Mucosa of rectum (tissue), 2 donors: ENCODE measurements around the gene RARB.

Experiments used
- H3K27ac ChIP-seq, 2 donors: one replicate each; pipeline ENCODE4 v1.7.0; 2013; ENCODE audit warnings: inconsistent platforms in 2 of 2, low read depth in 2 of 2, low read length in 2 of 2
- H3K27me3 ChIP-seq, 2 donors: one replicate each; pipeline ENCODE4 v1.7.0; 2013; ENCODE audit warnings: low read length in 2 of 2; ENCODE audit not compliant: control insufficient read depth in 2 of 2, insufficient read depth in 2 of 2
- H3K36me3 ChIP-seq, 2 donors: one replicate each; pipeline ENCODE4 v1.7.0; 2013; ENCODE audit warnings: low read length in 2 of 2; ENCODE audit not compliant: control insufficient read depth in 2 of 2, insufficient read depth in 2 of 2
- H3K4me1 ChIP-seq, 2 donors: one replicate each; pipeline ENCODE4 v1.7.0; 2013; ENCODE audit warnings: low read length in 2 of 2, mild to moderate bottlenecking in 1 of 2; ENCODE audit not compliant: control insufficient read depth in 2 of 2, insufficient read depth in 2 of 2
- H3K4me3 ChIP-seq, 2 donors: one replicate each; pipeline ENCODE4 v1.7.0; 2013; ENCODE audit warnings: low read length in 2 of 2
- H3K9ac ChIP-seq, 2 donors: one replicate each; pipeline ENCODE4 v1.7.0; 2013; ENCODE audit warnings: low read length in 2 of 2, low read depth in 1 of 2, mild to moderate bottlenecking in 1 of 2
- H3K9me3 ChIP-seq, 2 donors: one replicate each; pipeline ENCODE4 v1.7.0; 2013; ENCODE audit warnings: low read length in 2 of 2; ENCODE audit not compliant: control insufficient read depth in 2 of 2
- donor health status: healthy.
- donor health status: Normal muscosa, but diverticular disease.

RARB gene

GRCh38 chr3:25635038-25635437, 207.0 kb downstream of the RARB start:
- Histone ChIP-seq H3K9me3 (no peaks in the 10 kb centered on the region), H3K27me3 (no peaks in the 10 kb centered on the region), H3K4me1 (no peaks in the 10 kb centered on the region), H3K9ac (no peak overlapping the region), H3K27ac (no peak overlapping the region), H3K36me3 (peaks cover 18 to 42% of the 10 kb centered on the region in 2 donors), H3K4me3 (no peak overlapping the region)
